Dedifferentiated amniotic fluid mesenchymal stem cell (primary cell): ENCODE data around the gene ADAMTS7.
"Not testable (repeated sequence)": the region's sequence is repeated elsewhere in the genome, so short reads cannot be mapped to it uniquely, and the experiment has no call there.

Source experiments
- DNase-seq: peaks from one replicate; pipeline ENCODE4 v3.0.0-alpha.2; 2016; ENCODE audit errors: extremely low spot score

ADAMTS7 gene

GRCh38 chr15:78779975-78780374, 31.3 kb downstream of the ADAMTS7 start:
- not testable (repeated sequence) for DNase-seq

DNA sequence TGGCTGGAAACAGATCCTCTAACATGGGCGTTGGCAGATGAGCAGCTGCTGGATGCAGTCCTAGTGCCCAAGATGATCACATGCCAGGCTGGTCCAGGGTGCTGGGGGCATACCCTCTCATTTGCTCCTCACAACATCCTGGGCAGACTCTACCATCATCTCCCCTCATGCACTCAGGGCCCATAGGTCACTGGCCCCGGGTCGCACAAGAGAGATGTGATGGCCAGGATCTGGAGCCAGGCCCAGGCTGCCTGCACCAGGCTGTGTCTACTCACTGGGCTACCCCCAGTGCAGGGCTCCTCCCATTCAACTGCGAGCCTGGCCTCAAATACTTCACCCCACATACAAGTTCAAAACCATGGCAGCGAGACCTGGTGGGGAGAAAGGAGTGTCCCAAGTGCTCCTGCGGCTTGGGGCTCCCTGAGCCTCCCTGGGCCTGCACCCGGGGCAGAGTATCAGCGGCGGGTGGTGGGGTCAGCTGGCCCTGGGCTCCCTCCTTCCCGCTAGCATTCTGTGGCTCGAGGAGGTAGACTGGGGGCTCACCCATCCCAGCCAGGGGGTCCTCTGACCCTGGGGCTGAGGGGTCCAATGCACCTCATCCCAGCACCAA, 32.0 kb downstream of the ADAMTS7 start:
- DNase-seq: not testable (repeated sequence)

DNA sequence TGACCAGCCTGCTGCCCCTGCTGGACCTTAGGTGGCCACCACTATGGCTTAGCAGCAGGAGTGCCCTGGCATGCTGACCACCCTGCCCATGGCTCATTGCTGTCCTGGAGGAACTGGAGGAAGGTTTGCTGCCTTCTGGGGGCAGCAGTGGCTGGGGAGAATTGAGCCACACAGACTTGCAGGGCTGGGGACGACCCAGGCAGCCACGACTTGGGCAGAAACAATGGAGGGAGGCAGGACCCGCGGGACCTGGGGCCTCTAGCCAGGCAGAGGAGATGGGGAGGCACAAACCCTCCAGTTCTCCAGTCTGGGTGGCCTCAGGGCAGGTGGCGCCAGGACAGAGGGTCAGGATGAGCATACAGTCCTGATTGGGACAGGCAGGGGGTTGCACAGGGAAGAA, 32.8 kb downstream of the ADAMTS7 start:
- DNase-seq: no peak

DNA sequence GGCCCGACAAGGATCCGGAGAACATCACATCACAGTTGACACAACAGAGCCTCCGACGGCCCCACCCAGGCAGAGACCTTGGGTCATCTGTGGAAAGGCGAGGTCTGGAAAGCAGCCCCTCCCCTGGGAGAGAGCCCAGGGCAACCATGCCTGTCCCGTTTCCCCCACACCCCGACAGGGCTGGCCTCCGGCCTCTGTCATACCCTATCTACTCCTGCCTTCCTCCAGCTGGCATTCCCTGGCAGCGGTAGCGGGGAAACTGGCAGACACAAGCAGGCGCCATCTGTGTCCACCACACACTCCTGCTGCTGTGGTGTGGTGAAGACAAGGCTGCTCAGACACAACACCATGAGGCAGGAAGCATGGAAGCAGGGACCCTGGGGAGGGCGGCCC, 33.3 kb downstream of the ADAMTS7 start:
- DNase-seq: not testable (repeated sequence)

DNA sequence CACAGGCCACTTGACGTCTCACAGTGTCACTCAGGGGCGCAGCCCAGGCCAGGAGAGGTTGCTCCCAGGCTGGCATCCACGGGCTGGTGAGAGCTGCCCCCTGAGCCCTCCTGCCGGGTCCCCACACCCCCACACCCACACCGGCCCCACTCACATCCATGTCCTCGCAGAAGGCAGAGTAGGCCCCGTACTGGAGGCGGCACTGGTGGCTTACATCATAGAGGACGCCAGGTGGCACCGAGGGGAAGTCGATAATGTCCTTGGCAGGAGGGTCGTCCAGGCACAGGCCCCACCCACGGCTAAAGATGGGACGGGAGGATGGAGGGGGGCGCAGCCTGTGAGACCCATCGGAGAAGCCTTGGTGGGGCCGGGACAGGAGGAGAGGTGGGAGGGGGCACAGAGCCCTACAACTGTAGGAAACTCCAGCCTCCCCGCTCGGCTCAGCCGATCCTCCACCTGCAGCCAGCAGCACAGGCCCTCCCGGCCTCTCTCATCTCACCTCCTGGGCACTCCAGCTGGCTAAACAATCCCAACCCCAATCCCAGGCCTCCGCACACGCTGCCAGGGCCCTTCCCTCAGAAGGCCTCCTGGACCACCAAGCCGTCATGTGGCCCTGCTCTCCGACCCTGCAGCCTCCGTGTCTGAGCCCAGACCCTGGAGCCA, 33.8 kb downstream of the ADAMTS7 start:
- not testable (repeated sequence) for DNase-seq

DNA sequence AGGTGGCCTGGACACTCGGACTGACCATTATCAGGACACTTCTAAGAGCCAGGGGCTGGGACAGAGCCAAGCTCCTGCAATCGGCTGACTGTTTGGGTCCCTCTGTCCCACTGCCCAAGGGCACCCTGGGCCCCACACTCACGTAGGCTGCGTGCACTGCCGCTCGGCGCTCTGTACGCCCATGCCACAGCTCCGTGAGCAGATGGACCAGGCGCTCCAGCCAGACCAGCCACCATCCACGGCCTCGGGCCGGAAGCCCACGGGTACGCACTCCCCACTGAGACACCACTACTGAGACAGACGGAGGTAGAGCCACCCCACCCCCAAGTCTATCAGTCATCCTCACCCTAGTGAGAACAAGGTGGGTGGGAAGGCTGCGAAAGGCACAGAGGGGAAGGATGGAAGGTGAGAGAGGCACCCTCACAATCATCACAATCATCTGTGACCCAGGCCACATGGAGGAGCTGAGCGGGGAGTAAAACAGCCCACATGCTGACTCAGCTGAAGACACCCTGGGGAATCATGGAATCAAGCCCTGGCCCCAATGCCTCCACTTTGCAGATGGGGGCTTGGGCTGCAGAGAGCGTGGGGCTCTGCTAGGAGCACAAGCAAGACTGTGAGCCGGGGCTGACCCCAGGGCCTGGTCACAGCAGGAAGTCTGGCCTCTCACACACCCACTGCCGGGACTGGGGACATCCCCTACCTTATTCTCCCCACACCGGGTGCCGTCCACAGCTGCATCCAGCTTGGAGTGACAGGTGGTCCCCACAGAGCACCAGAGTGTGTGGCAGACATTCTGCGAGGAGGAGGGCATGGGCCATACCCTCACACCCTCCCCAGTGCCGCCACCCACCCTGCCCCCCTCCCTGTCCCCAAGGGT, 35.0 kb downstream of the ADAMTS7 start:
- DNase-seq: not testable (repeated sequence)

- no peak for DNase-seq
Observed at GRCh38 chr15:78775472-78775871, 35.8 kb downstream of the ADAMTS7 start.

DNA sequence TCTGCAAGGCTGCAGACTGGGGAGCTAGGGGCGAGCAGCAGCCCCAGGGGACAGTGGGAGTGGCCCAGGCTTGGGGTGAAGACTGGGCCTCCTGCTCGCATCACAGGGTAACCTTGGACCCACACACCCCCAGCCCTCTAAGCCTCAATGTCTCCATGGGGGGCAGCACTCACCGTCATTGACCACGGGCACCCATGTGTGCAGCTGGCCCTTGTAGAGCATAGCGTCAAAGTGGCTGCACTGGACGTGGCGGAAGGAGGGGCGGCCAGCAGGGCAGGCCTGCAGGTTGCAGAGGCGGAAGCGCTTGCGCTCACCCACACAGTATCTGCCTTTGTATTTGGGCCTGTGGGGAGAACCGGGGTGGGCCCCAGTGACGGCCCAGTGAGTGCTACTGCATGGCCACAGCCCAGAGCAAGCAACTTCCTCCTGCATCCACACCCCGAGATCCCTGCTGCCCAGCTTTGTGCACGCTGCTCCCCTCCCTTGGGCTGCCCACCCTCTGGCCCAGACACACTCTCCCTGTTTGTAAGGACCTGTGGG, 36.7 kb downstream of the ADAMTS7 start:
- DNase-seq: not testable (repeated sequence)

DNA sequence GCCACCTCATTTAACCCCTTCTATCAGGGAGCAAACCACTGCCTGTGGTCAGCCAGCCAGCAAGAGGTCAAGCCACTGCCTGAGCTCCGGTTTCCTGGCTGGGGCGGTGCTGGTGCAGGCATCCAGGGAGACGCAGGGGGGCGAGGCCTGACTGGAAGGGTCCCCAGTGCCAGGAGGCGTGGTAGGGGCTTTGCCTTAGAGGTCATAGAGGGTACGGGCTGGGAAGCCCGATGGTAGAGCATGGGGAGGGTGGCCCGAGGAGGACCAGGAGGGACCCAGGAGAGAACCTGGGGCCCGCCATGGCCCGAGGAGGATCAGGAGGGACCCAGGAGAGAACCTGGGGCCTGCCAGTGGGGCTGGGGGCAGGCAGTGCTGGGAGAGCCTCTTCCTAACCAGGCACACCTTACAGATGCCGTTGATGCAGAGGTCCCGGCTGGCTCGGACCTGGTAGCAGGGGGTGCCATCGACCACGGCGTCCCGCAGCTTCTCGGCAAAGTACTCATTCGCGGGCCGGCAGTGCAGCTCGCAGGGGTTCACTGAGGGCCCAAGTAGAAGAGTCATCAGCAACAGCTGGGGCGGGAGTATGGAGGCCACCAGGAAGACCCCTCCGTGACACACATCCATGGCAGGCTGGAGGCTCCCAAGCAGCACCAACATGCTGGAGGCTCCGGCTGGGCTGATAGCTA, 37.4 kb downstream of the ADAMTS7 start:
- not testable (repeated sequence) for DNase-seq

DNA sequence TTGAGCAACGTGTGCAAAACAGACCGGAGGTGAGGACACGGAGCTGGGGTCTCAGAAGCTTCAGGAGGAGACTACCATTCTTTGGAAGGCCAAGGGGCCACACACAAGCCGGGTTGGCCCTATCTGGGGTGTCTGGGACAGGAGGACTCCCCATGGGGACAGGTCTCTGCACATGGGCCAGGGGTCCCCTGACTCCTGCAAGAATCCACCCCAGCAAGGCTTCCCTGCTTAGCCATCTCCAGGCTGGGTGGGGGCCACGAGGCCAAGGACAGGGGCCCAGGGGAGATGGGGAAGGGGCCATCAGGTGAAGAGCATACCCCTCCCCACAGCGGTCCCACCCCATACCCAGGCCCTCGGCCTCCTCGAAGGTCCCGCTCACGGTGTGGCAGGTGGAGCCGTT, 38.5 kb downstream of the ADAMTS7 start:
- no peak for DNase-seq

GRCh38 chr15:78771436-78772000, 39.7 kb downstream of the ADAMTS7 start:
- not testable (repeated sequence) for DNase-seq

DNA sequence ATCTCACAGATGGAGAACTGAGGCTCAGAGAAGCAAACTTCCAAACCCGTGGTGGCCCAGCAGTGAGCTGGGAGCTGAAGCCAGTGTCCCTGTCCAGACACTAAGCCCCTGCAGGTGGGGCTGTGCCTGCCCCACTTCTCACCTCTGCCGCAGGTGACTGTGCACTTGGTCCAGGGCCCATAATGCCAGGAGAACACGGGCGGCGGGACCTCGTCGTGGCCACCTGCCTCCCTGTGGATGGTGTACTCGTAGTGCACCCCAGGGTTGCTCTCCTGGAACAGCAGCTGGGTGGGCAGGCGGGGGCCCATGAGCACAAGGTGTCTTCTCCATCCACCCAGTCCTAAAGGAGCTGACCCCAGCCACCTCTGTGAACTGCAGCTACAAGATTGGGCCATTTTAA, 40.2 kb downstream of the ADAMTS7 start:
- not testable (repeated sequence) for DNase-seq

GRCh38 chr15:78769473-78770225, 41.6 kb downstream of the ADAMTS7 start:
- not testable (repeated sequence) for DNase-seq

- DNase-seq: no peak
Observed at GRCh38 chr15:78768531-78769408, 42.5 kb downstream of the ADAMTS7 start.

DNA sequence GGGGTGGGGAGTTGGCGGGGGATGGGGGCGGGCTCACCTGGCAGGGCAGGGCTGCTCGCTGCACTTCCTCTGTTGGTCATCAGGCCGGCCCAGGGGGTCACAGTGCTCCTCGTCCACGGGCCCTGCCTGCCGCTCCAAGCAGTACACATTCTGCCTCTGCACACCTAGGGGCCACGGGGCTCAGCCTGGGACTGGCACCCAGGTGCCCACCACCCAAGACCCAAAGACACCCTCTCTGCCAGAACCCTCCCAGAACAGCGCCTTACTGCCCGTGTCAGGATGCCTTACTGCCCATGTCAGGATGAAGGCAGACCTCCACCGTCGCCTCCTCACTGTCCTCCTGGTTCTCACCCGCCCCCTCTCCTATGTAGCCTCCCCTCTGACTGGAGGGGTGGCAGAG, 43.2 kb downstream of the ADAMTS7 start:
- DNase-seq: no peak

DNA sequence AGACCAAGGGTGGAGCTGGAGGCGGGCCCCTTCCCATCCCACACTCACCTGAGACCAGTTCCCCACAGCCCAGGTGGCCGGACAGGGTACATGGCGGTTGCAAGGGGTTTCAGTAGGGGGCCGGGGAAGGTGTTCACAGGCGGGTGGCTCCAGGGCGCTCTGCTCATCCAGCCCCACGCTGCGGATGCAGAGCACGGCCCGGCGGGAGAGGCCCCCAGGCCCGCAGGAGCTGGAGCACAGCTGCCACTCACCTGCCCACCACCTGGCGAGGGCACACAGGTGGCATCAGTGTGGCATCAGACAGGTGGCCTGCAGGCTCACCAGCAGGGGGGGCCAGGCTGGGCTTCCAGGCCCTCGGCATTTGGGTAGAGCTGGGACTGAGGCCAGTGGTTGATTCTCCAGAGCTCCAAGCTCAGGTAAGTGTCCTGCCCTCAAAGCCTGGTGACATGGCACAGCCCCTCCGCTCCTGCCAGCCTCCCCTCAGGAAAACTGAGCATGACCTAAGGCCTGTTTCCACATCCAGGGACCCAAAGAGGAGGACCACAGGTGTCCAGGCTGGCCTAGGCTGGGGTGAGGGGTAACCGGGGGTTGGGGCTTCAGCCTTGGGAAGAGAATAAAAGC, 43.8 kb downstream of the ADAMTS7 start:
- DNase-seq: no peak

DNA sequence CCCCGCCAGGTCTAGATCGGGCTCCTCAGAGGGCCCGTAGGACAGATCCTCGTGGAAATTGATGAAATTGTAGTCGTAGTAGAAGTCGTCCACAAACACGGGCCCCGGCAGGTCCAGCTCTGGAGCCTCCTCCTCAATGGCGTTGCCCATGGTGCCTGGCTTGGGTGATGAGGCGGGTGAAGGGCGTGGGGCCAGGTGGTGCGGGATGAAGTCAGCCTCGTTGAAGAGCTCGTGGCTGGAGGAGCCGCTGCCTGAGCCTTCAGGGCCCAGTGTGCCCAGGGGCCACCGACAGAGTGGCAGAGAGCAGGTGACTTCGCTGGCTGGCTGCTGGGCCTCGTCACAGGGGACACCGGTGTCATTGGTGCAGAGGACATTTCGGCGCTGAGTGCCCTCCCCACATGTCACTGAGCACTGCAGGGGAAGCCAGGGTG, 44.6 kb downstream of the ADAMTS7 start:
- DNase-seq: not testable (repeated sequence)

- no peak for DNase-seq
Observed at GRCh38 chr15:78766041-78766440, 45.2 kb downstream of the ADAMTS7 start.
